Testis (tissue), 3 donors: ENCODE measurements around the gene SDF4. TPM values are rescaled to one million over a fixed set of nuclear protein-coding genes. Genes with fewer than 3 reads are reported as not detected.
"Not testable (repeated sequence)": the region's sequence is repeated elsewhere in the genome, so short reads cannot be mapped to it uniquely, and the experiment has no call there.

ENCODE experiments used
- DNase-seq: peaks from one replicate; pipeline ENCODE4 v3.0.0-alpha.2; 2019
- H3K27ac ChIP-seq, 2 donors: fragments of 200-600 bp; sonication (generic); one replicate each; pipeline ENCODE4 v1.5.1; 2019
- H3K27me3 ChIP-seq: fragments of 200-600 bp; sonication (generic); one replicate; pipeline ENCODE4 v1.5.1; 2019
- H3K36me3 ChIP-seq: fragments of 200-600 bp; sonication (generic); one replicate; pipeline ENCODE4 v1.5.1; 2017; ENCODE audit warnings: low read depth; ENCODE audit errors: missing control alignments
- H3K4me1 ChIP-seq: fragments of 200-600 bp; sonication (generic); one replicate; pipeline ENCODE4 v1.5.1; 2019
- H3K4me3 ChIP-seq, 2 donors: fragments of 200-600 bp; sonication (generic); one replicate each; pipeline ENCODE4 v1.5.1; 2017 to 2019
- H3K9me3 ChIP-seq: fragments of 200-600 bp; sonication (generic); one replicate; pipeline ENCODE4 v1.5.1; 2017
- CTCF ChIP-seq, 3 experiments: fragments of 450-650 bp in 2 of 3; fragments of 200-600 bp in 1 of 3; sonication (generic) in 1 of 3; IDR thresholded peaks; one replicate each; pipeline ENCODE4 v1.5.1; 2016 to 2019; ENCODE audit warnings: antibody characterized with exemption in 3 of 3, mild to moderate bottlenecking in 2 of 3, moderate library complexity in 1 of 3
- POLR2A ChIP-seq: fragments of 450-650 bp; IDR thresholded peaks from one replicate; pipeline ENCODE4 v1.6.1; 2017; ENCODE audit warnings: antibody characterized with exemption, mild to moderate bottlenecking, moderate library complexity
- WGBS, 2 donors: methylation state at CpG; one replicate each; pipeline ENCODE4 v1.1.5; 2018; 5-methylcytosine and 5-hydroxymethylcytosine counted together
- intact Hi-C: fragments of 100-400 bp; cut with DNase I; formaldehyde crosslinking; loops from one replicate; pipeline ENCODE4 v1.15.1; 2023; ENCODE audit warnings: low total_unique reads
- polyA plus RNA-seq: library from polyadenylated mRNA; stranded (reverse); fragments of 350-450 nt; fragmentation: Illumina TruSeq; extraction: RNeasy Lipid Tissue Mini Kit (QIAGEN cat#74804); gene quantifications from one replicate; pipeline ENCODE4 v1.2.3, GENCODE V29; 2014; ENCODE audit warnings: low read depth, low replicate concordance; ENCODE audit not compliant: insufficient read depth
- total RNA-seq, 2 donors: library from RNA; depleted of rRNA; stranded (reverse); fragments of >200 nt; gene quantifications; one replicate each; pipeline ENCODE4 v1.2.3, GENCODE V29; 2016

The SDF4 gene
- total and polyA plus RNA-seq, 3 donors from 2014 or later = 146 to 167 (median 158) TPM

GRCh38 chr1:1179346-1179982, 52.3 kb downstream of the SDF4 start:
- 86 to 98% methylated on average over 7 to 25 of the region's 25 CpGs for WGBS, 2 donors
- no peaks in the 10 kb centered on the region for H3K27me3 ChIP-seq
- TF ChIP-seq CTCF (IDR thresholded peaks at IDR 0.05) = no peak
- TF ChIP-seq POLR2A = no peak
- intact Hi-C loops = no loop called here
- no peak overlapping the region for H3K27ac ChIP-seq
- H3K9me3 ChIP-seq = no peaks in the 10 kb centered on the region
- DNase-seq = no peak
- no peak overlapping the region for H3K4me3 ChIP-seq
- no peaks in the 10 kb centered on the region for H3K36me3 ChIP-seq
- no peaks in the 10 kb centered on the region for H3K4me1 ChIP-seq

- intact Hi-C loops = no loop called here
- Histone ChIP-seq H3K4me3 (no peak overlapping the region), H3K36me3 (no peaks in the 10 kb centered on the region), H3K27me3 (no peaks in the 10 kb centered on the region), H3K27ac (no peak overlapping the region), H3K4me1 (no peaks in the 10 kb centered on the region), H3K9me3 (no peaks in the 10 kb centered on the region)
- no peak for TF ChIP-seq POLR2A
- no peak for TF ChIP-seq CTCF (IDR thresholded peaks at IDR 0.05)
- 89 to 93% methylated on average over 3 to 31 of the region's 32 CpGs for WGBS, 2 donors
- no peak for DNase-seq
These were observed 52.9 kb downstream of the SDF4 start for GRCh38 chr1:1178794-1179331.

DNA sequence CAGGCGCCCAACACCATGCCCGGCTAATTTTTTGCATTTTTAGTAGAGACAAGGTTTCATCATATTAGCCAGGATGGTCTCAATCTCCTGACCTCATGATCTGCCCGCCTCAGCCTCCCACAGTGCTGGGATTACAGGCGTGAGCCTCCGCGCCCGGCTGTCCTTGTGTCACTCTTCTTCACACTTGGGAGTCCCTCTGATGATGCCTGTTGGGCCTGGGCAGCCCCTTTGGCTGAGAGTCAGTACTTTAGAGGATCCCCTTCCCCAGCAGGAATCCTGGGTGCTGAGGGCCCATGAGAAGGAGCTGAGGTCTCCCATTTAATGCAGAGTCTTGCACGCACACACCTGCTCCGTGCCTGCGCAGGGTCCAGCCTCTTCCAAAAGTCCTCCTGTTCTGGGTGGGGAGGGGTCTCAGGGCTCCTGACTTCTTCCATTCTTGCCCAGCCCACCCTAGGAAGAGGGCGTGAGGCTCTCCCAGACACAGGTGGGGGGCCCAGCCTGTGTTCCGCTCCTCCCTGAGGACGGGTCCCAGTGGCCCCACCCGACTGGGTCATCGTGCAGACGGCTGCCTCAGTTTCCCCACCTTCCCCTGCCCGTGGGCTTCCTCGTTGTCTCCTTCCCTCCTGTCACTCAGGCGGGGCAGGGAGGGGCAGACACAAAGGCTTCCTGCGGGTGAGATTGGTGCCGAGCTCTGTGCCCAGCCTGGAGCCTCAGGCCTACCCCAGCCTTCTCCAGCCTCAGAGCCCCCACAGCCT, 54.2 kb downstream of the SDF4 start:
- 87 to 88% methylated on average over 13 to 18 of the region's 21 CpGs for WGBS, 2 donors
- H3K27ac ChIP-seq = no peak overlapping the region
- H3K9me3 ChIP-seq = no peaks in the 10 kb centered on the region
- no peak for DNase-seq
- no peaks in the 10 kb centered on the region for H3K36me3 ChIP-seq
- intact Hi-C loops = no loop called here
- TF ChIP-seq CTCF (IDR thresholded peaks at IDR 0.05) (no peak), POLR2A (no peak)
- H3K4me3 ChIP-seq = no peak overlapping the region
- H3K27me3 ChIP-seq = no peaks in the 10 kb centered on the region
- no peaks in the 10 kb centered on the region for H3K4me1 ChIP-seq

DNA sequence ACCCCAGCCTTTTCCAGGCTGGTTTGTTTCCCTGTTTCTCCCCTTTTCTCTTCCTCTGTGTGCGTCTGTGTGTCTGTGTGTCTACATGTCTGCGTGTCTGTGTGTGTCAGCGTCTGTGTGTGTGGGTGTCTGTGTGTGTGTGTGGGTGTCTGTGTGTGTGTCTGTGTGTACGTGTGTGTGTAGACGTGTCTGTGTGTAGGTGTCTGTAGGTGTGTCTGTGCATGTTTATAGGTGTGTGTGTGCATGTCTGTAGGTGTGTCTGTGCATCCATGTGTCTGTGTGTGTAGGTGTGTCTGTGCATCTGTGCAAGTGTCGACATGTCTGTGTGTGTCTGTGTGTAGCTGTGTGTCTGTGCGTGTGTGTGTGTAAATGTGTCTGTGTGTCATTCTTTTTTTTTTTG, 54.9 kb downstream of the SDF4 start:
- Histone ChIP-seq H3K27ac (no peak overlapping the region), H3K9me3 (no peaks in the 10 kb centered on the region), H3K36me3 (no peaks in the 10 kb centered on the region), H3K4me3 (no peak overlapping the region), H3K27me3 (no peaks in the 10 kb centered on the region), H3K4me1 (no peaks in the 10 kb centered on the region)
- 79 to 81% methylated on average over 7 of the region's 7 CpGs for WGBS, 2 donors
- DNase-seq = no peak
- TF ChIP-seq CTCF (IDR thresholded peaks at IDR 0.05) (no peak), POLR2A (no peak)
- intact Hi-C loops = no loop called here

DNA sequence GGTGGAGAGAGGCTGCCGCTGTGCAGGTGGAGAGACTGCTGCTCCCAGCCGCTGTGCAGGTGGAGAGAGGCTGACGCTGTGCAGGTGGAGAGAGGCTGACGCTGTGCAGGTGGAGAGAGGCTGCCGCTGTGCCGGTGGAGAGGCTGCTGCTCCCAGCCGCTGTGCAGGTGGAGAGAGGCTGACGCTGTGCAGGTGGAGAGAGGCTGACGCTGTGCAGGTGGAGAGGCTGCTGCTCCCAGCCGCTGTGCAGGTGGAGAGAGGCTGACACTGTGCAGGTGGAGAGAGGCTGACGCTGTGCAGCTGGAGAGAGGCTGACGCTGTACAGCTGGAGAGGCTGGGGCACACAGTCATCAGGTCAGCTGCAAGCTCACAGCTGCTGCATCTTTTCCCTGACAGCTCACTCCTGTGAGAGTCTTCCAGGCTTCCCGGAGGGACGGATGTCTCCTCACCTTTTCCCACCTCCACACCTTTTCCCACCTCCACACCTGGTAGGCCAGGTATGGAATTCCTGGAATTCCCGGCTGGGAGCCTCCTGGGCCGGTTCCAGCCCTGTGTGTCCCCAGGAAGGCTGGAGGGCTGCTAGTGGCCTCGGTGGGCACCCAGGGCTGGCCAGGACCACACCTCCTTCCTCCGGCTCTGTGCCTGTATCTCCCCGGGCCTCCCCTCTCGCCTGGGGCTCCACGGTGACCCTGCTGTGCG, 55.6 kb downstream of the SDF4 start:
- H3K36me3 ChIP-seq, H3K9me3 ChIP-seq, H3K27me3 ChIP-seq, H3K4me1 ChIP-seq, H3K27ac ChIP-seq, H3K4me3 ChIP-seq, intact Hi-C loops, DNase-seq: not testable (repeated sequence)
- 43 to 49% methylated on average over 19 to 22 of the region's 22 CpGs for WGBS, 2 donors
